Activated naive CD4-positive, alpha-beta T cell treated with anti-CD3 and anti-CD28 coated beads, Interleukin-2, amount 50 U/mL, for 72 hours (primary cell): ENCODE results near the gene APEX2. TPM values are rescaled to one million over a fixed set of nuclear protein-coding genes. Genes with fewer than 3 reads are reported as not detected.
"Not testable (repeated sequence)": the region's sequence is repeated elsewhere in the genome, so short reads cannot be mapped to it uniquely, and the experiment has no call there.

Experiments used
- ATAC-seq, 2 donors: fragments of 150-1000 bp; cut with Tn5 transposase; 2 replicates each; pipeline ENCODE4 v1.10.0; 2021; ENCODE audit warnings: mild to moderate bottlenecking in 2 of 2, moderate library complexity in 2 of 2
- DNase-seq, 2 donors: peaks; one replicate each; pipeline ENCODE4 v3.0.0; 2021 to 2022; ENCODE audit warnings: low spot score in 2 of 2
- H3K27ac Mint-ChIP-seq, 2 donors: one replicate each; pipeline ENCODE4 v1.8.0; 2022; ENCODE audit warnings: mild to moderate bottlenecking in 2 of 2, mixed read lengths in 2 of 2
- H3K36me3 Mint-ChIP-seq, 2 donors: one replicate each; pipeline ENCODE4 v1.8.0; 2022; ENCODE audit warnings: mixed read lengths in 2 of 2
- H3K9me3 Mint-ChIP-seq, 2 donors: one replicate each; pipeline ENCODE4 v1.8.0; 2022; ENCODE audit warnings: mixed read lengths in 2 of 2
- total RNA-seq, 2 donors: library from RNA; stranded (reverse); gene quantifications; one replicate each; pipeline ENCODE4 v1.2.3, GENCODE V29; 2022

Gene APEX2
- total RNA-seq, 2 donors from 2014 or later, result 34.6 to 40.0 TPM

GRCh38 chrX:55006827-55007621 is 6.9 kb downstream of the APEX2 start:
- DNase-seq (no peak), ATAC-seq (no peak)
- peaks cover 10 to 21% of the 10 kb centered on the region in 2 donors for H3K36me3 Mint-ChIP-seq
- H3K9me3 Mint-ChIP-seq, result no peaks in the 10 kb centered on the region
- H3K27ac Mint-ChIP-seq, result peak overlapping the region in 1 of 2 donors; percentile 57

GRCh38 chrX:55007656-55008055 is 7.5 kb downstream of the APEX2 start:
- Mint-ChIP-seq H3K9me3 (no peaks in the 10 kb centered on the region), H3K27ac (peak overlapping the region in 1 of 2 donors; percentile 57), H3K36me3 (peaks cover 10 to 21% of the 10 kb centered on the region in 2 donors)
- no peak for DNase-seq
- ATAC-seq, result no peak

GRCh38 chrX:55008571-55009358 is 8.6 kb downstream of the APEX2 start:
- Mint-ChIP-seq H3K27ac (peak overlapping the region; percentile 44 to 53), H3K36me3 (peaks cover 10 to 21% of the 10 kb centered on the region in 2 donors), H3K9me3 (no peaks in the 10 kb centered on the region)
- peak in 1 of 2 donors; percentile 79 for ATAC-seq
- DNase-seq, result no peak

GRCh38 chrX:55011294-55011693 is 11.1 kb downstream of the APEX2 start:
- peaks cover 5 to 6% of the 10 kb centered on the region in 2 donors for H3K36me3 Mint-ChIP-seq
- H3K9me3 Mint-ChIP-seq, result no peaks in the 10 kb centered on the region
- ATAC-seq (no peak), DNase-seq (no peak)
- no peak overlapping the region for H3K27ac Mint-ChIP-seq

- DNase-seq (no peak), ATAC-seq (no peak)
- Mint-ChIP-seq H3K27ac (no peak overlapping the region), H3K9me3 (no peaks in the 10 kb centered on the region), H3K36me3 (no peaks in the 10 kb centered on the region)
These were observed 14.7 kb downstream of the APEX2 start for GRCh38 chrX:55014897-55015299.

GRCh38 chrX:55026143-55026542 is 26.0 kb downstream of the APEX2 start:
- no peak overlapping the region for H3K27ac Mint-ChIP-seq
- ATAC-seq (no peak), DNase-seq (no peak)
- H3K36me3 Mint-ChIP-seq, result no peaks in the 10 kb centered on the region
- H3K9me3 Mint-ChIP-seq, result no peaks in the 10 kb centered on the region

GRCh38 chrX:55026840-55027239 is 26.7 kb downstream of the APEX2 start:
- no peak for DNase-seq
- Mint-ChIP-seq H3K36me3 (no peaks in the 10 kb centered on the region), H3K9me3 (no peaks in the 10 kb centered on the region), H3K27ac (no peak overlapping the region)
- no peak for ATAC-seq

GRCh38 chrX:55028040-55028439 is 27.9 kb downstream of the APEX2 start:
- Mint-ChIP-seq H3K36me3 (no peaks in the 10 kb centered on the region), H3K27ac (no peak overlapping the region), H3K9me3 (no peaks in the 10 kb centered on the region)
- no peak for DNase-seq
- ATAC-seq, result no peak

GRCh38 chrX:55028611-55029010 is 28.4 kb downstream of the APEX2 start:
- Mint-ChIP-seq H3K9me3 (no peaks in the 10 kb centered on the region), H3K36me3 (no peaks in the 10 kb centered on the region), H3K27ac (no peak overlapping the region)
- DNase-seq, result no peak
- ATAC-seq, result no peak

- no peaks in the 10 kb centered on the region for H3K36me3 Mint-ChIP-seq
- no peak overlapping the region for H3K27ac Mint-ChIP-seq
- DNase-seq, result no peak
These were observed 29.1 kb downstream of the APEX2 start for GRCh38 chrX:55029291-55029690.

GRCh38 chrX:55030271-55031205 is 30.4 kb downstream of the APEX2 start, which contains the start of gene ALAS2:
Gene ALAS2, minus strand, starts transcription at chrX:55030977. Its CDS starts 4,977 bp downstream, at chrX:55026000.
- ATAC-seq, result no peak

More at GRCh38 chrX:55029291-55029690, 29.1 kb downstream of the APEX2 start:
- H3K9me3 Mint-ChIP-seq, result no peaks in the 10 kb centered on the region
- ATAC-seq, result no peak

GRCh38 chrX:55033429-55033828 is 33.3 kb downstream of the APEX2 start:
- ATAC-seq (no peak), DNase-seq (no peak)
- Mint-ChIP-seq H3K9me3 (no peaks in the 10 kb centered on the region), H3K27ac (no peak overlapping the region), H3K36me3 (no peaks in the 10 kb centered on the region)

More at GRCh38 chrX:55030271-55031205, 30.4 kb downstream of the APEX2 start, which contains the start of gene ALAS2:
- H3K36me3 Mint-ChIP-seq, result no peaks in the 10 kb centered on the region
- H3K9me3 Mint-ChIP-seq, result no peaks in the 10 kb centered on the region
- no peak within 1 kb of the TSS for H3K27ac Mint-ChIP-seq
- no peak for DNase-seq

GRCh38 chrX:55039471-55039870 is 39.3 kb downstream of the APEX2 start:
- Mint-ChIP-seq H3K36me3 (no peaks in the 10 kb centered on the region), H3K27ac (no peak overlapping the region), H3K9me3 (no peaks in the 10 kb centered on the region)
- ATAC-seq (no peak), DNase-seq (no peak)

- Mint-ChIP-seq H3K36me3 (no peaks in the 10 kb centered on the region), H3K9me3 (no peaks in the 10 kb centered on the region), H3K27ac (no peak overlapping the region)
- DNase-seq, result no peak
- ATAC-seq, result no peak
These were observed 41.4 kb downstream of the APEX2 start for GRCh38 chrX:55041514-55041913.

- not testable (repeated sequence) for H3K9me3 Mint-ChIP-seq, DNase-seq, ATAC-seq, H3K27ac Mint-ChIP-seq, H3K36me3 Mint-ChIP-seq
These were observed 50.4 kb downstream of the APEX2 start for GRCh38 chrX:55050599-55050998.
